T-helper 1 cell treated with Interleukin-12 subunit alpha and Interleukin-12 subunit beta and Interleukin-4 antibody, amounts not matched to agents 30 μg/mL and 1 μg/mL, for 36 hours (primary cell): ENCODE results near the gene L3MBTL3.

Experiments
- H3K27ac Mint-ChIP-seq: one replicate; pipeline ENCODE4 v1.8.0; 2021; ENCODE audit warnings: mild to moderate bottlenecking, mixed read lengths
- H3K27me3 Mint-ChIP-seq: one replicate; pipeline ENCODE4 v1.8.0; 2021; ENCODE audit warnings: low read depth, mixed read lengths
- H3K36me3 Mint-ChIP-seq: one replicate; pipeline ENCODE4 v1.8.0; 2021; ENCODE audit warnings: low read depth, mixed read lengths
- H3K4me1 Mint-ChIP-seq: one replicate; pipeline ENCODE4 v1.8.0; 2021; ENCODE audit warnings: low read depth, mixed read lengths
- H3K4me3 Mint-ChIP-seq: one replicate; pipeline ENCODE4 v1.8.0; 2021; ENCODE audit warnings: mild to moderate bottlenecking, moderate library complexity, mixed read lengths
- H3K9me3 Mint-ChIP-seq: one replicate; pipeline ENCODE4 v1.8.0; 2021; ENCODE audit warnings: mixed read lengths

L3MBTL3 gene

GRCh38 chr6:130183271-130184222 is 165.2 kb downstream of the L3MBTL3 start:
- H3K36me3 Mint-ChIP-seq, result peaks cover 52% of the 10 kb centered on the region
- peak overlapping the region; percentile 90 for H3K27ac Mint-ChIP-seq
- peaks cover 26% of the 10 kb centered on the region for H3K4me1 Mint-ChIP-seq
- H3K9me3 Mint-ChIP-seq, result no peaks in the 10 kb centered on the region
- H3K27me3 Mint-ChIP-seq, result no peaks in the 10 kb centered on the region
- H3K4me3 Mint-ChIP-seq, result peak overlapping the region; percentile 83

GRCh38 chr6:130185658-130186057 is 167.3 kb downstream of the L3MBTL3 start:
- no peaks in the 10 kb centered on the region for H3K9me3 Mint-ChIP-seq
- H3K36me3 Mint-ChIP-seq, result peaks cover 60% of the 10 kb centered on the region
- no peak overlapping the region for H3K4me3 Mint-ChIP-seq
- H3K27ac Mint-ChIP-seq, result no peak overlapping the region
- no peaks in the 10 kb centered on the region for H3K27me3 Mint-ChIP-seq
- H3K4me1 Mint-ChIP-seq, result peaks cover 33% of the 10 kb centered on the region

- Mint-ChIP-seq H3K27ac (no peak overlapping the region), H3K9me3 (no peaks in the 10 kb centered on the region), H3K36me3 (peaks cover 61% of the 10 kb centered on the region), H3K4me3 (no peak overlapping the region), H3K4me1 (peaks cover 35% of the 10 kb centered on the region), H3K27me3 (no peaks in the 10 kb centered on the region)
Observed at GRCh38 chr6:130187335-130188206, 169.2 kb downstream of the L3MBTL3 start.

GRCh38 chr6:130188207-130188899 is 170.0 kb downstream of the L3MBTL3 start:
- Mint-ChIP-seq H3K36me3 (peaks cover 66% of the 10 kb centered on the region), H3K9me3 (no peaks in the 10 kb centered on the region), H3K4me1 (peaks cover 35% of the 10 kb centered on the region), H3K4me3 (no peak overlapping the region), H3K27ac (no peak overlapping the region), H3K27me3 (no peaks in the 10 kb centered on the region)

- H3K36me3 Mint-ChIP-seq, result peaks cover 73% of the 10 kb centered on the region
- no peaks in the 10 kb centered on the region for H3K27me3 Mint-ChIP-seq
- H3K4me3 Mint-ChIP-seq, result no peak overlapping the region
- H3K27ac Mint-ChIP-seq, result no peak overlapping the region
- peaks cover 4% of the 10 kb centered on the region for H3K9me3 Mint-ChIP-seq
- H3K4me1 Mint-ChIP-seq, result peaks cover 32% of the 10 kb centered on the region
Observed at GRCh38 chr6:130189531-130190397, 171.4 kb downstream of the L3MBTL3 start.
